GM12878 (cell line): ENCODE measurements around the gene GNG12. TPM values are rescaled to one million over a fixed set of nuclear protein-coding genes. Genes with fewer than 3 reads are reported as not detected.

Experiments used
- ATAC-seq: fragments of 200-7000 bp; cut with Tn5 transposase; 3 replicates; pipeline ENCODE4 v1.9.1; 2020; ENCODE audit warnings: mild to moderate bottlenecking, moderate library complexity
- BruUV-seq: library from RNA; stranded (reverse); fragments of 400-500 nt; replicated peaks from 2 replicates; lab custom pipeline; 2021; lab: Mats Ljungman, UMichigan
- CTCF ChIA-PET: fragments of 300-600 bp; sonication (Branson Sonifier 250); formaldehyde crosslinking; extraction: SDS; loops from one replicate; lab custom pipeline; 2021; ENCODE audit warnings: inconsistent platforms; lab: Yijun Ruan, JAX
- POLR2A ChIA-PET: fragments of 350-600 bp; formaldehyde crosslinking; extraction: SDS; loops from one replicate; lab custom pipeline; 2021; ENCODE audit warnings: inconsistent platforms; lab: Charles Lee
- RAD21 ChIA-PET: fragments of 300-600 bp; sonication (Branson Sonifier 250); formaldehyde crosslinking; loops from one replicate; lab custom pipeline; 2023; ENCODE audit warnings: antibody characterized with exemption; ENCODE audit not compliant: unreplicated experiment; lab: Charles Lee
- SMC1A ChIA-PET: fragments of 300-600 bp; sonication (Branson Sonifier 250); formaldehyde crosslinking; loops from one replicate; lab custom pipeline; 2023; ENCODE audit not compliant: unreplicated experiment, uncharacterized antibody; lab: Charles Lee
- DNase-seq: peaks from one replicate; pipeline ENCODE4 v3.0.0-alpha.2; 2011; ENCODE audit warnings: low read depth, low spot score
- FAIRE-seq: peaks from 3 replicates; lab custom pipeline; 2011; peaks lifted over from hg19 to GRCh38; lab: Jason Lieb, UNC
- H2AFZ ChIP-seq: 2 replicates; pipeline ENCODE4 v1.6.0; 2011; ENCODE audit warnings: low read depth, low read length, control low read depth; ENCODE audit not compliant: control insufficient read depth
- H3K27ac ChIP-seq: 2 replicates; pipeline ENCODE4 v1.5.1; 2011; ENCODE audit warnings: control low read depth; ENCODE audit not compliant: control insufficient read depth, insufficient read depth
- H3K27me3 ChIP-seq, 2 experiments: replicated peaks in 1 of 2; 2 replicates each; pipeline versions ENCODE4 v1.6.0 to v1.6.1; 2011; ENCODE audit warnings: low read length in 1 of 2; ENCODE audit not compliant: control insufficient read depth in 2 of 2, insufficient read depth in 2 of 2
- H3K36me3 ChIP-seq, 2 experiments: 2 replicates each; pipeline ENCODE4 v1.5.1; 2011; ENCODE audit warnings: low read length in 1 of 2; ENCODE audit not compliant: control insufficient read depth in 2 of 2, insufficient read depth in 2 of 2
- H3K4me1 ChIP-seq: 2 replicates; pipeline ENCODE4 v1.6.1; 2011; ENCODE audit warnings: mild to moderate bottlenecking, low read length, moderate library complexity, mixed read lengths; ENCODE audit not compliant: control insufficient read depth, insufficient read depth
- H3K4me2 ChIP-seq: 2 replicates; pipeline ENCODE4 v1.6.0; 2011; ENCODE audit warnings: control low read depth; ENCODE audit not compliant: control insufficient read depth, insufficient read depth
- H3K4me3 ChIP-seq: fragments of 200-600 bp; sonication (generic); 2 replicates; pipeline ENCODE4 v1.5.1; 2016
- H3K79me2 ChIP-seq: 2 replicates; pipeline ENCODE4 v1.6.0; 2011; ENCODE audit warnings: low read length; ENCODE audit not compliant: control insufficient read depth, insufficient read depth
- H3K9ac ChIP-seq: 2 replicates; pipeline ENCODE4 v1.8.0; 2011; ENCODE audit warnings: low read length, control low read depth, mixed read lengths; ENCODE audit not compliant: control insufficient read depth, insufficient read depth
- H3K9me3 ChIP-seq: replicated peaks from 3 replicates; pipeline ENCODE4 v1.5.1; 2011; ENCODE audit warnings: mild to moderate bottlenecking, low read length; ENCODE audit not compliant: control insufficient read depth, insufficient read depth
- H4K20me1 ChIP-seq: 2 replicates; pipeline ENCODE4 v1.6.0; 2011; ENCODE audit not compliant: control insufficient read depth, insufficient read depth
- JUND ChIP-seq: IDR thresholded peaks from 2 replicates; pipeline ENCODE4 v1.6.1; 2012; ENCODE audit warnings: low read depth, mild to moderate bottlenecking, low read length, improper control_type of control experiment, moderate library complexity
- RUNX3 ChIP-seq: IDR thresholded peaks from 2 replicates; pipeline ENCODE4 v1.6.1; 2012; ENCODE audit warnings: low read length, inconsistent platforms
- SMAD5 ChIP-seq: IDR thresholded peaks from 2 replicates; pipeline ENCODE4 v1.6.1; 2016; ENCODE audit warnings: antibody characterized with exemption, low read depth
- SRF ChIP-seq, 2 experiments: IDR thresholded peaks; 2 replicates each; pipeline ENCODE4 v1.6.1; 2011; ENCODE audit warnings: low read depth in 2 of 2, low read length in 2 of 2, mild to moderate bottlenecking in 1 of 2, moderate library complexity in 1 of 2
- ZNF24 ChIP-seq: fragments of 450-650 bp; IDR thresholded peaks from 2 replicates; pipeline ENCODE4 v1.6.1; 2017; ENCODE audit warnings: antibody characterized with exemption, mild to moderate bottlenecking
- ZNF384 ChIP-seq: IDR thresholded peaks from 2 replicates; pipeline ENCODE4 v1.6.1; 2012; ENCODE audit warnings: low read depth, mild to moderate bottlenecking, low read length, improper control_type of control experiment, borderline replicate concordance
- ZSCAN29 ChIP-seq: fragments of 450-650 bp; IDR thresholded peaks from 2 replicates; pipeline ENCODE4 v1.6.1; 2017; ENCODE audit warnings: mild to moderate bottlenecking, moderate library complexity
- WGBS: methylation state at CpG from one replicate; pipeline ENCODE4 v1.1.6; 2016; ENCODE audit warnings: low lambda C conversion rate; ENCODE audit not compliant: insufficient replicate concordance, insufficient coverage; ENCODE audit errors: missing lambda C conversion rate; 5-methylcytosine and 5-hydroxymethylcytosine counted together
- in situ Hi-C: fragments of 300-500 bp; cut with MboI; formaldehyde crosslinking; loops from 9 replicates; pipeline ENCODE4 v1.14.3; 2018; ENCODE audit warnings: mixed read lengths
- intact Hi-C: fragments of 100-400 bp; cut with micrococcal nuclease; formaldehyde crosslinking; loops from one replicate; pipeline ENCODE4 v1.14.2; 2022; ENCODE audit not compliant: unreplicated experiment
- polyA plus RNA-seq, 11 experiments: library from polyadenylated mRNA; depleted of rRNA in 4 of 11; unstranded in 6 of 11; stranded (reverse) in 5 of 11; fragments of >200 nt; fragmentation: Nextera tagmentation in 4 of 11; fragmentation: Illumina TruSeq in 1 of 11; extraction: Ambion mirVana in 4 of 11; extraction: Trizol in 1 of 11; gene quantifications; 1 replicate in 1 of 11; 2 replicates in 10 of 11; pipeline versions ENCODE4 v1.2.1 to v1.2.3, GENCODE V29; 2011 to 2016; ENCODE audit warnings: inconsistent platforms in 2 of 11, missing spikeins in 2 of 11, low read depth in 1 of 11
- total RNA-seq, 4 experiments: library from RNA; depleted of rRNA in 3 of 4; stranded (reverse); fragments of >200 nt in 3 of 4; fragmentation: Illumina TruSeq in 1 of 4; extraction: Trizol in 1 of 4; gene quantifications; 2 replicates each; pipeline versions ENCODE4 v1.2.1 to v1.2.3, GENCODE V29; 2013 to 2021

GNG12 gene
- total and polyA plus RNA-seq, 10 of the 15 experiments (the other 5 are each of a cell fraction or from before 2014, with no cell fraction given), result 0.22 to 32.8 (median 0.35) TPM

- no peak for TF ChIP-seq JUND
- TF ChIP-seq ZNF24, result peak; percentile 23; the same call in 1 of the 2 replicates
- peak; percentile 70; the same call in 1 of the 2 replicates for TF ChIP-seq ZSCAN29
- no peak for TF ChIP-seq RUNX3
Measured at GRCh38 chr1:67818725-67819301, 14.5 kb downstream of the GNG12 start (continued).

- in situ Hi-C loops, result no loop called here
- BruUV-seq, result no TSS peak
- H3K4me2 ChIP-seq, result no peak overlapping the region
- no peak overlapping the region for H3K4me3 ChIP-seq
- ChIA-PET CTCF (interaction anchor here (1.4 to 6.7 kb wide), 7 partner anchors 13 to 49 kb away, joined by 4 to 104 read pairs (median 9); no protein-coding TSS in a partner anchor), POLR2A (interaction anchor here (0.7 to 8.5 kb wide), 10 partner anchors 12 to 442 kb away, joined by 3 to 155 read pairs (median 14); partner anchors contain the start of gene GNG12)
- no peaks in the 10 kb centered on the region for H3K9me3 ChIP-seq
- TF ChIP-seq SRF (IDR thresholded peaks at IDR 0.05; ENCODE audit: low read depth in 2 of 2, low read length in 2 of 2) (no peak), ZNF384 (peak; percentile 60), SMAD5 (no peak)
- TF ChIP-seq, all 136 proteins: peak for 1
- RAD21 ChIA-PET, result interaction anchor here (0.5 to 13.6 kb wide), 9 partner anchors 13 to 1415 kb away, joined by 3 to 232 read pairs (median 15); partner anchors contain the start of gene GNG12
- no peak overlapping the region for H2AFZ ChIP-seq
- SMC1A ChIA-PET, result interaction anchor here (0.9 to 47.8 kb wide), 15 partner anchors 12 to 257 kb away, joined by 3 to 1058 read pairs (median 5); partner anchors contain the start of genes GADD45A and GNG12
- intact Hi-C loops, result no loop called here
- no peaks in the 10 kb centered on the region for H4K20me1 ChIP-seq
- H3K27ac ChIP-seq, result no peak overlapping the region
- no peak for DNase-seq
- no peaks in the 10 kb centered on the region; a peak in 1 of 4 replicates for H3K27me3 ChIP-seq
- no peaks in the 10 kb centered on the region for H3K4me1 ChIP-seq
- no peak overlapping the region for H3K9ac ChIP-seq
- WGBS, result 0% methylated on average over 1 of the region's 1 CpG
- ATAC-seq, result peak; percentile 49
- no peaks in the 10 kb centered on the region for H3K36me3 ChIP-seq
- H3K79me2 ChIP-seq, result no peaks in the 10 kb centered on the region
- no peak for FAIRE-seq
Measured at GRCh38 chr1:67818162-67818561, 15.1 kb downstream of the GNG12 start.
